Activated gamma-delta T cell treated with anti-CD3 and anti-CD28 coated beads, Interleukin-2, amount 50 U/mL, for 16 hours (primary cell): ENCODE measurements around the gene PRR5.
"Not testable (repeated sequence)": the region's sequence is repeated elsewhere in the genome, so short reads cannot be mapped to it uniquely, and the experiment has no call there.

ENCODE experiments used
- DNase-seq: peaks from one replicate; pipeline ENCODE4 v3.0.0-alpha.2; 2020; ENCODE audit warnings: low read depth

The PRR5 gene

GRCh38 chr22:44735518-44736428 is 33.8 kb downstream of the PRR5 start:
- DNase-seq: peak; percentile 85

DNA sequence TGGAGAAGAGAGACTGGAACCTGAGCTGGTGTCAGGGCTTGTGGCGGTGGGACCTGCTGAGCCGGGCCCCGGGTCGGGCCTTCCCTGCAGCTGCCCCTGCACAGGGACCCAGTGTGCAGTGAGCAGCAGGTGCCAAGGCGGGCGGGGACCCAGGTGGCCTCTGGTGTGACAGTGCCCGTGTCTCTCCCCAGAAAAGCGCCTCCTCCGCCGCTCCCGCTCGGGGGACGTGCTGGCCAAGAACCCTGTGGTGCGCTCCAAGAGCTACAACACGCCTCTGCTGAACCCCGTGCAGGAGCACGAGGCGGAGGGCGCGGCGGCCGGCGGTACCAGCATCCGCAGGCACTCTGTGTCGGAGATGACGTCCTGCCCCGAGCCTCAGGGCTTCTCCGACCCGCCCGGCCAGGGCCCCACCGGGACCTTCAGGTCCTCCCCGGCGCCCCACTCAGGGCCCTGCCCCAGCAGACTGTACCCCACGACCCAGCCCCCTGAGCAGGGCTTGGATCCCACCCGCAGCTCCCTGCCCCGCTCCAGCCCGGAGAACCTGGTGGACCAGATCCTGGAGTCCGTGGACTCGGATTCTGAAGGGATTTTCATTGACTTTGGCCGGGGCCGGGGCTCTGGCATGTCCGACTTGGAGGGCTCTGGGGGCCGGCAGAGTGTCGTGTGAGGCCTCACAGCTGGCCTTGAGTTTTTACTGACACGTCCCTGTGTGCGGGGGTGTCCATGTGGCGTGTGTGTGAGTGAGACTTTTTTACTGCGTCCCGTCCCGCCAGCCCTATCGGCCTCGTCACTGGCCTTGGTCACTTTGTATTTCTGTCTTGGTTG is 34.8 kb downstream of the PRR5 start:
- no peak for DNase-seq

DNA sequence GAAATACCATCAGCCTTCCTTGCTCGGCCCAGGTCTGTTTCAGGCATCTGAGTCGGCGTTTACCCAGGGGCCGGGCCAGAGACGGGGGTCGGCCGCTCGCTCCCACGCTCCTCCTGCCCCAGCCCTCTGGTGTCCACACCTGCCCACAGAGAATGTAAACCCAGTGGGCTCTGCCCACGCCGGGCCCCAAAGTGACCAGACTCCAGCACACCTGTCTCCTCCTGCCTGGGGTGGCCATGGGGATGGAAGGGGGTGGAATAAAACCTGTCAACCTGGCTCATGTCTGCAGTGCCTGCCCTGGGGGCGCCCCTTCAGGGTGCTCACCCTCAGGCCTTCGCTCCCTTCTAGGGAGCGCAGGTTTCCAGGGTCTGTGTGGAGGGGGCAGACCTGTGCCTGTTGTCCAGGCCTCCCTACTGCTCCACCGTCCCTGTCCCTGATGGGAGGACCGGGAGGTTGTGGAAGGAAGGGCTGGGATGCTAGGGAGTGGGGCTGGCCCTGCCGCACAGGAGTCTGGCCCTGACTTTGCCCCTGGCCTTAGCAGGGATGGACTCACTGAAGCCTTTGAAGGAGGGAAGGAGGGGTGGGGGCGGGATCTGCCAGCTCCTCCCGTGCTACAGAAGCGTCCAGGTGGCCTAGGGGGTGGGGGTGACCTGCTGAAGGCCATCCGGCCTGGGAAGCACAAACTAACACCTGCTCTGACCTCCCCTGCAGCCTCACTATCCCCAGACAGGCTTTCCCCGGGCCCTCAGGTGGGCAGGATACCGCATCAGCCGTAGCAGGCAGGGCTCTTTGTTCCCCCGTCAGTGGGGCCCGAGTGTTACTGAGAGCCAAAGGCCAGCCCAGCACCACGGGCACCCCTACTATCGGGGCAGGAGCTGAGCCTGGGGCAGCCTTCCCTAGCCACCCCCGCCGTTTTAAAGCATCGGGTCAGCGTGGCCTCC is 35.7 kb downstream of the PRR5 start:
- DNase-seq: no peak

DNA sequence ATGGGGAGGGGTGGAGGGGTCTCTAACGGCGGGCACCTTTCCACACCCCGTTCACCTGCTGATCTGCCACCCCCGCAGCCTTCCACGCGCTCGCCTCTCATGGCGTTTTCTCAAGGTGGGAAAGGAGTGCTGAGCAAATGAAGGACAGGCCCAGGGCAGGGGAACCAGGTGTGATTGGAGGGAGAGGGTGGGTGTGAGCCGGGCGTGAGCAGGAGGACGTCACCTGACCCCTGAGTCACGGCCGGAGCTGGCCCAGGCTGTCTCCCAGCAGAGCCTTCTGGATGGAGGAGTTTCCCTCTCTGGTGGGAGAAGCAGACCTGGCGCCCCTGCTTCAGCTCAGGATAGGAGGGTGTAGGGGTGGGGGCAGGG is 36.3 kb downstream of the PRR5 start:
- no peak for DNase-seq

- no peak for DNase-seq
Measured at GRCh38 chr22:44739024-44739423, 37.0 kb downstream of the PRR5 start.

DNA sequence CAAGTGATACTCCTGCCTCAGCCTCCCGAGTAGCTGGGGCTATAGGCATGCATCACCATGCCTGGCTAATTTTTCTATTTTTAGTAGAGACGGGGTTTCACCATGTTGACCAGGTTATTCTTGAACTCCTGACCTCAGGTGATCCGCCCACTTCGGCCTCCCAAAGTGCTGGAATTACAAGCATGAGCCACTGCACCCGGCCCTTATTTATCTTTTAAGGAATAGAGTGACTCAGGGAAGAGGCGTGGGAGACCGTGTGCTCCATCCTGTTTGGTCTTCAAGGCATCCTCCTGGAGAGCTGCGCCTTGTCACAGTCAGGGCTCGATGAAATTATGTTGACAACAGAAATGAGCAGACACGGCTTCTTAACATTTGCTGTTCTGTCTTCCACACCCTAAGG is 37.7 kb downstream of the PRR5 start:
- not testable (repeated sequence) for DNase-seq

- DNase-seq: no peak
Measured at GRCh38 chr22:44740307-44740706, 38.3 kb downstream of the PRR5 start.

- DNase-seq: no peak
Measured at GRCh38 chr22:44741929-44742328, 39.9 kb downstream of the PRR5 start.

- no peak for DNase-seq
Measured at GRCh38 chr22:44743247-44743646, 41.2 kb downstream of the PRR5 start.

- DNase-seq: no peak
Measured at GRCh38 chr22:44743804-44744211, 41.8 kb downstream of the PRR5 start.

GRCh38 chr22:44745853-44746789 is 44.1 kb downstream of the PRR5 start:
- DNase-seq: no peak

DNA sequence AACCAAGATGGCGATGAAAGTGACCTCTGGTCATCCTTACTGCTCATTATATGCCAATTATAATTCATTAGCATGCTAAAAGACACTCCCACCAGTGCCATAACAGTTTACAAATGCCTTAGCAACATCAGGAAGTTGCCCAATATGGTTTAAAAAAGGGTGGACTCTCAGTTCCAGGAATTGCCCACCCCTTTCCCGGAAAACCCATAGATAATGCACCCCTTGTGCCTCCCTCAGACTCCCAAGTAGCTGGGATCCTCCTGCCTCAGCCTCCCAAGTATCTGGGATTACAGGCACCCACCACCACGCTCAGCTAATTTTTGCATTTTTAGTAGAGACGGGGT is 45.8 kb downstream of the PRR5 start:
- not testable (repeated sequence) for DNase-seq

DNA sequence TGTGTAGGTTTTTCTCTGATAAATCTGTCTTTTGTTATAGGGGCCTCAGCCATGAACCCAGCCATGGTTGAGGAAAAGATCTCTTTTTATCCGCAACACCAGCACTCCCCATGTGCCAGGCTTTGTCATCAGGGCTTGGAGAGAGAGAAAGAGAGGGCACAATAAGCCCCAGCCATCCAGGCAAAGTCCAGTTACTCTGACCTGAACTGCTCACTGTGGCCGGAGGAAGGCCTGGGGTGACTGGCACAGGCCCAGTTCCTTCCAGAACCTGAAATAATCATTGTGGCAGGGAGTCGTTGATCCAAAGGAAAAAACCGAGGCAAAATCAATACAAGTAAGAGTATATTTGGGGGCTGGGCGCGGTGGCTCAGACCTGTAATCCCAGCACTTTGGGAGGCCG is 46.5 kb downstream of the PRR5 start:
- DNase-seq: no peak

DNA sequence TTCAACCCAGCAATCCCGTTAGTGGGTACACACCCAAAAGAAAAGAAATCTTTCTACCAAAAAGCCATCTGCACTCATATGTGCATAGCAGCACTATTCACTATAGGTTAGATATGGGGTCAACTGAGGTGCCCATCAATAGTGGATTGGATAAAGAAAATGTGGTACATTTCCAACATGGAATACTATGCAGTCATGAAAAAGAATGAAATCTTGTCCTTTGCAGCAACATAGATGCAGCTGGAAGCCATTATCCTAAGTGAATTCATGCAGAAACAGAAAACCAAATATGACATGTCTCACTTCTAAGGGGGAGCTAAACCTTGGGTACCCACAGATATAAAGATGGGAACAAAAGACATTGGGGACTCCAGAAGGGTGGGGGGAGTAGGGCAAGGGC is 48.5 kb downstream of the PRR5 start:
- DNase-seq: no peak

- no peak for DNase-seq
Measured at GRCh38 chr22:44752285-44753188, 50.5 kb downstream of the PRR5 start, which contains the start of gene ARHGAP8. TSS of gene ARHGAP8 (plus strand) at chr22:44752575. CDS start at chr22:44786528, 33,953 bp downstream.

- DNase-seq: no peak
Measured at GRCh38 chr22:44753189-44754042, 51.4 kb downstream of the PRR5 start.

DNA sequence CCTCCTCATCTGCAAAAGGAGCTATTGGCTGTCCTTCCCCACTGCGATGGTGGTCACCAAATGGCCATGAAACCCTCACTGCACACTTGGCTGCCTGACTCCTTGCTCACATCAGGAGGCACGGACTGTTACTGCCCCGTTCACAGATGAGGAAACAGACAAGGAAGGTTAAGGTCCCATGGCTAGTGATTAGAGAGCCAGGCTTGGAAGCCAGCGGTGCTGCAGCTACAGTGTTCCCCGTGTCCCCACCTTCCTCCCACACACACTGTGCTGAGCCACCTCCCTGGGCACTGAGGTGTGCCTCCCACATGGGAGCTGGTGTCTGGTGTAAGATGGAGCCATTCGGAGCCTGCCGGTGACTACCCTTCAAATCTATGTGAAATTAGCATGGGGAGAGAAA is 53.0 kb downstream of the PRR5 start:
- DNase-seq: no peak

GRCh38 chr22:44755417-44755816 is 53.4 kb downstream of the PRR5 start:
- DNase-seq: no peak

DNA sequence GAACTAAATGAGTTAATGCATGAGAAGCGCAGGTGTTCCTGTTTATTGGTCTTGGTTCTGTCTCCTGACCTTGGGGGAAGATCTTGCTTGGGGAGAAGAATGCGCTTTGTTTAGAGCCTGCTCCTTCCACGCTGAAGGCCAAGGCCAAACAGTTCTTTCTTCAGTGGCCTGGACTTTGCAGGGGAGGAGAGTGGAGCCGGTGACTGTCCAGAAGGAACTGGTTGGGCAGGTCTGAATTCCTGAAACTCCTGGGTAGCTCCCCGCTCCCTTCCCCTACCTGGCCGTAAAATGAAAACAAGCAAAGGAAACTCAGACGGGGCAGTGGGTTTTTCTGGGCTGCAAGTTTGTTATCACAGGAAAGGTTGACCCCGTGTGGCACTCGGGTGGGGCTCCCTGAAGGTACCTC is 54.0 kb downstream of the PRR5 start:
- no peak for DNase-seq
